HEK293 (cell line): Measurements from ENCODE around the gene ASIC3.
A peak's percentile ranks its signal among the peaks of the same experiment; 100 is the strongest.
"Not testable (repeated sequence)": the region's sequence is repeated elsewhere in the genome, so short reads cannot be mapped to it uniquely, and the experiment has no call there.

Source experiments
- CTCF ChIA-PET: fragments of 350-600 bp; formaldehyde crosslinking; extraction: SDS; loops from one replicate; lab custom pipeline; 2021; ENCODE audit warnings: antibody characterized with exemption; lab: Yijun Ruan, JAX
- POLR2A ChIA-PET: fragments of 300-600 bp; formaldehyde crosslinking; extraction: SDS; loops from one replicate; lab custom pipeline; 2020; ENCODE audit warnings: antibody characterized with exemption, inconsistent platforms; lab: Yijun Ruan, JAX
- H3K27ac ChIP-seq: fragments of 200-500 bp; sonication (Bioruptor generic); 2 replicates; pipeline ENCODE4 v1.5.1; 2014; ENCODE audit warnings: low read depth, low read length, control low read depth, inconsistent platforms; ENCODE audit errors: extremely low read depth
- H3K36me3 ChIP-seq, 2 experiments: fragments of 200-500 bp in 1 of 2; sonication (Bioruptor generic) in 1 of 2; 1 replicate in 1 of 2; 2 replicates in 1 of 2; pipeline ENCODE4 v1.5.1; 2014 to 2017; ENCODE audit warnings: inconsistent platforms in 2 of 2, low read length in 2 of 2; ENCODE audit not compliant: control insufficient read depth in 2 of 2, insufficient read depth in 1 of 2
- H3K4me1 ChIP-seq: fragments of 200-500 bp; sonication (Bioruptor generic); 2 replicates; pipeline ENCODE4 v1.5.1; 2014; ENCODE audit warnings: mild to moderate bottlenecking, low read length, inconsistent platforms; ENCODE audit not compliant: control insufficient read depth, insufficient read depth
- H3K4me3 ChIP-seq: 2 replicates; pipeline ENCODE4 v1.5.1; 2011; ENCODE audit warnings: low read depth, mild to moderate bottlenecking, control low read depth, low read length, moderate library complexity
- H3K9me3 ChIP-seq: fragments of 200-500 bp; sonication (Bioruptor generic); 2 replicates; pipeline ENCODE4 v1.5.1; 2014; ENCODE audit warnings: low read depth, low read length, inconsistent platforms; ENCODE audit not compliant: control insufficient read depth, insufficient read depth
- BCL11B ChIP-seq: fragments of 450-650 bp; formaldehyde crosslinking; IDR thresholded peaks from 2 replicates; pipeline ENCODE4 v1.5.1; 2016; ENCODE audit warnings: low read depth, missing biosample characterization, missing genetic modification characterization
- EGR2 ChIP-seq: fragments of 450-650 bp; formaldehyde crosslinking; IDR thresholded peaks from 2 replicates; pipeline ENCODE4 v1.5.1; 2016; ENCODE audit warnings: low read depth, missing biosample characterization, missing genetic modification characterization
- KLF7 ChIP-seq: fragments of 450-650 bp; formaldehyde crosslinking; IDR thresholded peaks from 2 replicates; pipeline ENCODE4 v1.5.1; 2016; ENCODE audit warnings: missing biosample characterization, missing genetic modification characterization, borderline replicate concordance
- PRDM1 ChIP-seq: fragments of 450-650 bp; formaldehyde crosslinking; IDR thresholded peaks from 2 replicates; pipeline ENCODE4; 2016; ENCODE audit warnings: missing biosample characterization, missing genetic modification characterization
- SCRT2 ChIP-seq: fragments of 450-650 bp; formaldehyde crosslinking; IDR thresholded peaks from 2 replicates; pipeline ENCODE4 v1.5.1; 2016; ENCODE audit warnings: missing biosample characterization, missing genetic modification characterization
- WT1 ChIP-seq: fragments of 450-650 bp; formaldehyde crosslinking; IDR thresholded peaks from 2 replicates; pipeline ENCODE4 v1.5.1; 2016; ENCODE audit warnings: missing biosample characterization, missing genetic modification characterization
- ZFHX2 ChIP-seq: fragments of 450-650 bp; formaldehyde crosslinking; conservative IDR thresholded peaks from 2 replicates; pipeline ENCODE4 v1.5.1; 2016; ENCODE audit warnings: missing biosample characterization, missing genetic modification characterization
- ZNF155 ChIP-seq: fragments of 450-650 bp; formaldehyde crosslinking; IDR thresholded peaks from 2 replicates; pipeline ENCODE4 v1.5.1; 2016; ENCODE audit warnings: missing biosample characterization, missing genetic modification characterization
- ZNF221 ChIP-seq: fragments of 450-650 bp; formaldehyde crosslinking; IDR thresholded peaks from 2 replicates; pipeline ENCODE4 v1.5.1; 2017; ENCODE audit warnings: missing biosample characterization, missing genetic modification characterization, borderline replicate concordance
- ZNF302 ChIP-seq: fragments of 450-650 bp; formaldehyde crosslinking; IDR thresholded peaks from 2 replicates; pipeline ENCODE4 v1.5.1; 2016; ENCODE audit warnings: missing biosample characterization, missing genetic modification characterization, low read depth
- ZNF501 ChIP-seq: fragments of 450-650 bp; formaldehyde crosslinking; IDR thresholded peaks from 2 replicates; pipeline ENCODE4 v1.5.1; 2016; ENCODE audit warnings: missing biosample characterization, missing genetic modification characterization
- ZNF521 ChIP-seq: fragments of 450-650 bp; formaldehyde crosslinking; IDR thresholded peaks from 2 replicates; pipeline ENCODE4 v1.5.1; 2017; ENCODE audit warnings: missing biosample characterization, mild to moderate bottlenecking, missing genetic modification characterization
- ZNF558 ChIP-seq: fragments of 450-650 bp; formaldehyde crosslinking; IDR thresholded peaks from 2 replicates; pipeline ENCODE4 v1.5.1; 2016; ENCODE audit warnings: missing biosample characterization, missing genetic modification characterization
- ZNF654 ChIP-seq: fragments of 450-650 bp; formaldehyde crosslinking; IDR thresholded peaks from 2 replicates; pipeline ENCODE4 v1.5.1; 2016; ENCODE audit warnings: low read depth, missing biosample characterization, missing genetic modification characterization
- ZNF777 ChIP-seq: fragments of 450-650 bp; formaldehyde crosslinking; IDR thresholded peaks from 2 replicates; pipeline ENCODE4 v1.5.1; 2017; ENCODE audit warnings: missing biosample characterization, missing genetic modification characterization, borderline replicate concordance
- TF ChIP-seq, protein P1 (sequence below): fragments of 450-650 bp; formaldehyde crosslinking; IDR thresholded peaks from 2 replicates; pipeline ENCODE4 v1.5.1; 2016; ENCODE audit warnings: missing biosample characterization, missing genetic modification characterization
- TF ChIP-seq, protein P2 (sequence below): fragments of 450-650 bp; formaldehyde crosslinking; IDR thresholded peaks from 2 replicates; pipeline ENCODE4 v1.5.1; 2017; ENCODE audit warnings: missing biosample characterization, missing genetic modification characterization
- TF ChIP-seq, protein P3 (sequence below): fragments of 450-650 bp; IDR thresholded peaks from 2 replicates; pipeline ENCODE4 v1.5.1; 2018; ENCODE audit warnings: missing biosample characterization, missing genetic modification characterization
- TF ChIP-seq, protein P4 (sequence below): fragments of 450-650 bp; formaldehyde crosslinking; IDR thresholded peaks from 2 replicates; pipeline ENCODE4 v1.5.1; 2016; ENCODE audit warnings: missing biosample characterization, missing genetic modification characterization
- TF ChIP-seq, protein P5 (sequence below): fragments of 450-650 bp; formaldehyde crosslinking; IDR thresholded peaks from 2 replicates; pipeline ENCODE4 v1.5.1; 2017; ENCODE audit warnings: missing biosample characterization, missing genetic modification characterization

Gene ASIC3

DNA sequence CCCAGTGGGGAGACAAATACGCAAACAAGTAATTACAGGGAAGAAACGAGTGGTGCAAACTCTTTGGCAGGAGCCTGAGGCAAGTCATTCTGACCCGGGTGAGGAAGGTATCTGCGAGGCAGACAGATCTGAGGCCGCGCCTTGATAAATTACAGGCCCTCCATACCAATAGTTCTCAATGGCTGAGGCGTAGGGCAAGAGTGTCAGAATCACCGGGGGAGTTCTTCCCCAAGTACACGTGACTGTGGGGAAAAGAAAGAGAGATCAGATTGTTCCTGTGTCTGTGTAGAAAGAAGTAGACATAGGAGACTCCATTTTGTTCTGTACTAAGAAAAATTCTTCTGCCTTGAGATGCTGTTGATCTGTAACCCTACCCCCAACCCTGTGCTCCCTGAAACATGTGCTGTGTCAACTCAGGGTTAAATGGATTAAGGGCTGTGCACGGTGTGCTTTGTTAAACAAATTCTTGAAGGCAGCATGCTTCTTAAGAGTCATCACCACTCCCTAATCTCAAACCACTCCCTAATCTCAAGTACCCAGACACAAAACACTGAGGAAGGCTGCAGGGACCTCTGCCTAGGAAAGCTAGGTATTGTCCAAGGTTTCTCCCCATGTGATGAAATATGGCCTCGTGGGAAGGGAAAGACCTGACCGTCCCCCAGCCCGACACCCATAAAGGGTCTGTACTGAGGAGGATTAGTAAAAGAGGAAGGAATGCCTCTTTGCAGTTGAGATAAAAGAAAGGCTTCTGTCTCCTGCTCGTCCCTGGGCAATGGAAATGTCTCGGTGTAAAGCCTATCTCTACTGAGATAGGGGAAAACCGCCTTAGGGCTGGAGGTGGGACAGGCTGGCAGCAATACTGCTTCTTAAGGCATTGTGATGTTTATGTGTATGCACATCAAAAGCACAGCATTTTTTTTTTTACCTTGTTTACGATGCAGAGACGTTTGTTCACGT lies 21.3 kb upstream of the ASIC3 start:
- CTCF ChIA-PET = interaction anchor here (1.0 to 5.6 kb wide), 4 partner anchors 8 to 41 kb away, joined by 5 to 22 read pairs (median 18); no protein-coding TSS in a partner anchor
- not testable (repeated sequence) for H3K9me3 ChIP-seq, H3K4me3 ChIP-seq, H3K4me1 ChIP-seq, H3K27ac ChIP-seq
- TF ChIP-seq WT1 (tag by site-specific recombination) = peak; percentile 55
- TF ChIP-seq, protein P1, sequence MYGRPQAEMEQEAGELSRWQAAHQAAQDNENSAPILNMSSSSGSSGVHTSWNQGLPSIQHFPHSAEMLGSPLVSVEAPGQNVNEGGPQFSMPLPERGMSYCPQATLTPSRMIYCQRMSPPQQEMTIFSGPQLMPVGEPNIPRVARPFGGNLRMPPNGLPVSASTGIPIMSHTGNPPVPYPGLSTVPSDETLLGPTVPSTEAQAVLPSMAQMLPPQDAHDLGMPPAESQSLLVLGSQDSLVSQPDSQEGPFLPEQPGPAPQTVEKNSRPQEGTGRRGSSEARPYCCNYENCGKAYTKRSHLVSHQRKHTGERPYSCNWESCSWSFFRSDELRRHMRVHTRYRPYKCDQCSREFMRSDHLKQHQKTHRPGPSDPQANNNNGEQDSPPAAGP (tag by site-specific recombination) = peak; percentile 68
- peaks cover 0 to 10% of the 10 kb centered on the region in 2 experiments; a peak in 1 of 3 replicates for H3K36me3 ChIP-seq
- POLR2A ChIA-PET = interaction anchor here (0.9 to 2.4 kb wide), 11 partner anchors 9 to 200 kb away, joined by 3 to 26 read pairs (median 8); partner anchors contain the start of genes ABCF2, FASTK and SLC4A2

DNA sequence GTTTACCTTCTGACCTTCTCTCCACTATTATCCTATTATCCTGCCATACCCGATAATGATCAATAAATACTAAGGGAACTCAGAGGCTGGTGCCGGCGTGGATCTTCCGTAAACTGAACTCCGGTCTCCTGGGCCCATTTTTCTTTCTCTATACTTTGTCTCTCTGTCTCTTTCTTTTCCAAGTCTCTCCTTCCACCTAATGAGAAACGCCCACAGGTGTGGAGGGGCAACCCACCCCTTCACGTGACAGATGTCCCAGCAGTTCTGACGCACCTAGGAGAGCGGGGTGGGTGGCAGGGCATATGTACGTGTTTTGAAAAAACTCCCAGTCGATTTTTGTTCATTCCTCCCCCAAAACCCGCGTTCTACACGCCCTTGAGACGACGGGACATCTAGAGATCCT lies 20.6 kb upstream of the ASIC3 start:
- H3K36me3 ChIP-seq = peaks cover 0 to 13% of the 10 kb centered on the region in 2 experiments; a peak in 1 of 3 replicates
- CTCF ChIA-PET = interaction anchor here (0.6 to 1.5 kb wide), 7 partner anchors 9 to 95 kb away, joined by 3 to 20 read pairs (median 4); no protein-coding TSS in a partner anchor
- H3K27ac ChIP-seq = not testable (repeated sequence)
- TF ChIP-seq KLF7 (tag by site-specific recombination) = 0 out of 2 replicates have a peak, but pooled peaks have one; percentile 29
- peak; percentile 67 for TF ChIP-seq ZFHX2 (tag by site-specific recombination)
- TF ChIP-seq ZNF501 (tag by site-specific recombination) = peak; percentile 16; the same call in 1 of the 2 replicates
- peak; percentile 39; the same call in 1 of the 2 replicates for TF ChIP-seq ZNF777
- TF ChIP-seq SCRT2 = peak; percentile 64
- TF ChIP-seq EGR2 = peak; percentile 59; the same call in 1 of the 2 replicates
- TF ChIP-seq, protein P2, sequence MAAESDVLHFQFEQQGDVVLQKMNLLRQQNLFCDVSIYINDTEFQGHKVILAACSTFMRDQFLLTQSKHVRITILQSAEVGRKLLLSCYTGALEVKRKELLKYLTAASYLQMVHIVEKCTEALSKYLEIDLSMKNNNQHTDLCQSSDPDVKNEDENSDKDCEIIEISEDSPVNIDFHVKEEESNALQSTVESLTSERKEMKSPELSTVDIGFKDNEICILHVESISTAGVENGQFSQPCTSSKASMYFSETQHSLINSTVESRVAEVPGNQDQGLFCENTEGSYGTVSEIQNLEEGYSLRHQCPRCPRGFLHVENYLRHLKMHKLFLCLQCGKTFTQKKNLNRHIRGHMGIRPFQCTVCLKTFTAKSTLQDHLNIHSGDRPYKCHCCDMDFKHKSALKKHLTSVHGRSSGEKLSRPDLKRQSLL (tag by site-specific recombination) = peak; percentile 11; the same call in 1 of the 2 replicates
- TF ChIP-seq, all 188 proteins: peak for 7; not testable (repeated sequence) for 181
- not testable (repeated sequence) for H3K9me3 ChIP-seq, H3K4me1 ChIP-seq
- H3K4me3 ChIP-seq = peak overlapping the region; percentile 34
- POLR2A ChIA-PET = interaction anchor here (0.6 to 2.4 kb wide), 19 partner anchors 10 to 199 kb away, joined by 3 to 26 read pairs (median 6); partner anchors contain the start of genes ABCF2, AGAP3, CDK5 and FASTK

DNA sequence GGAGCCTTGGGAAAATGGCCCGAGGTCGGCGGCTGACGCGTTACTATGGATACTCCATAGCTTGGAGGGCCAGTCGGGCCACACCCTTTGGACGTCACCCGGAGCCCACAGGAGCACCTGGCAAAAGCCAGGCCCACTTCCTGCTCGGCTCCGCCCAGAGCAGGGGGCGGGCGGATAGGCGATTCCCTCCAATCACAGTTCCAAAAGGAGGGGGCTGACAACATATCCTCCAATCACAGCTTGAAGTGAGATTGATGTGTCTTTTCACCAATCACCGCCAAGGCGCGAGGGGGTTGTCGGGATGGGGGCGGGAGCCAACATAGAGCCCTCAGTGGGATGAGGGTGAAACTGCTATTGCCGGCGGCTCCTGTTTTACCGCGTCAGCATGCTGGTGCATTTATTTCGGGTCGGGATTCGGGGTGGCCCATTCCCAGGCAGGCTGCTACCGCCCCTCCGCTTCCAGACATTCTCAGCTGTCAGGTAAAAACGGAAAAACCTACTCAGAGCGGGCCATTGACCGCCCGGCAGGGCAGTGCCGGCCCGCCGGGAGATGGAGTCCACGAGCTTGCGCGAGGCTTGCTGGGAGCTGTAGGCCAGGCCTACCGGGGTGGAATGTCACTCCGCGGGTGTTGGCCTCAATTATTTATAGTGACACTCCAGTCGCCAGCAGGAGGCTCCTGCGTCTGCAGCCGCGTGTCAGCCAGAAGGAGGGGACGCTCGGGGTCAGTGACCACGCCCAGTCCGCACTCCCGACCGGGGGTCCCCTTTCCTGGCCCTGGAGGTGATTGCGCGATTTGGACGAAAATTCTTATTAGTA lies 20.0 kb upstream of the ASIC3 start, which contains the start of gene ABCB8:
Gene ABCB8 (plus strand): TSS at position 320 of the 817 bp plus-strand sequence. CDS start 66 bp downstream, at position 386.
- no peaks in the 10 kb centered on the region for H3K9me3 ChIP-seq
- no peak within 1 kb of the TSS for H3K27ac ChIP-seq
- H3K4me1 ChIP-seq = no peaks in the 10 kb centered on the region
- peaks cover 0 to 17% of the 10 kb centered on the region in 2 experiments; a peak in 1 of 3 replicates for H3K36me3 ChIP-seq
- CTCF ChIA-PET = interaction anchor here (0.6 to 1.5 kb wide), 11 partner anchors 8 to 95 kb away, joined by 3 to 20 read pairs (median 4); no protein-coding TSS in a partner anchor
- peak within 1 kb of the TSS; percentile 84 for H3K4me3 ChIP-seq
- POLR2A ChIA-PET = interaction anchor here (0.6 to 2.4 kb wide), 20 partner anchors 10 to 199 kb away, joined by 3 to 26 read pairs (median 5); partner anchors contain the start of genes ABCF2, AGAP3, ASIC3 and CDK5
- TF ChIP-seq ZNF221 (tag by site-specific recombination) (no peak), ZNF777 (no peak), ZNF654 (tag by site-specific recombination) (peak; percentile 44), BCL11B (tag by site-specific recombination) (no peak), ZNF155 (tag by site-specific recombination) (no peak), PRDM1 (tag by site-specific recombination) (no peak), ZNF558 (tag by site-specific recombination) (no peak), ZNF521 (no peak), ZNF302 (tag by site-specific recombination) (no peak)
- TF ChIP-seq, protein P3, sequence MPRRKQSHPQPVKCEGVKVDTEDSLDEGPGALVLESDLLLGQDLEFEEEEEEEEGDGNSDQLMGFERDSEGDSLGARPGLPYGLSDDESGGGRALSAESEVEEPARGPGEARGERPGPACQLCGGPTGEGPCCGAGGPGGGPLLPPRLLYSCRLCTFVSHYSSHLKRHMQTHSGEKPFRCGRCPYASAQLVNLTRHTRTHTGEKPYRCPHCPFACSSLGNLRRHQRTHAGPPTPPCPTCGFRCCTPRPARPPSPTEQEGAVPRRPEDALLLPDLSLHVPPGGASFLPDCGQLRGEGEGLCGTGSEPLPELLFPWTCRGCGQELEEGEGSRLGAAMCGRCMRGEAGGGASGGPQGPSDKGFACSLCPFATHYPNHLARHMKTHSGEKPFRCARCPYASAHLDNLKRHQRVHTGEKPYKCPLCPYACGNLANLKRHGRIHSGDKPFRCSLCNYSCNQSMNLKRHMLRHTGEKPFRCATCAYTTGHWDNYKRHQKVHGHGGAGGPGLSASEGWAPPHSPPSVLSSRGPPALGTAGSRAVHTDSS (tag by site-specific recombination) = no peak
- TF ChIP-seq, protein P4, sequence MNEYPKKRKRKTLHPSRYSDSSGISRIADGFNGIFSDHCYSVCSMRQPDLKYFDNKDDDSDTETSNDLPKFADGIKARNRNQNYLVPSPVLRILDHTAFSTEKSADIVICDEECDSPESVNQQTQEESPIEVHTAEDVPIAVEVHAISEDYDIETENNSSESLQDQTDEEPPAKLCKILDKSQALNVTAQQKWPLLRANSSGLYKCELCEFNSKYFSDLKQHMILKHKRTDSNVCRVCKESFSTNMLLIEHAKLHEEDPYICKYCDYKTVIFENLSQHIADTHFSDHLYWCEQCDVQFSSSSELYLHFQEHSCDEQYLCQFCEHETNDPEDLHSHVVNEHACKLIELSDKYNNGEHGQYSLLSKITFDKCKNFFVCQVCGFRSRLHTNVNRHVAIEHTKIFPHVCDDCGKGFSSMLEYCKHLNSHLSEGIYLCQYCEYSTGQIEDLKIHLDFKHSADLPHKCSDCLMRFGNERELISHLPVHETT (tag by site-specific recombination) = no peak
- TF ChIP-seq, protein P5, sequence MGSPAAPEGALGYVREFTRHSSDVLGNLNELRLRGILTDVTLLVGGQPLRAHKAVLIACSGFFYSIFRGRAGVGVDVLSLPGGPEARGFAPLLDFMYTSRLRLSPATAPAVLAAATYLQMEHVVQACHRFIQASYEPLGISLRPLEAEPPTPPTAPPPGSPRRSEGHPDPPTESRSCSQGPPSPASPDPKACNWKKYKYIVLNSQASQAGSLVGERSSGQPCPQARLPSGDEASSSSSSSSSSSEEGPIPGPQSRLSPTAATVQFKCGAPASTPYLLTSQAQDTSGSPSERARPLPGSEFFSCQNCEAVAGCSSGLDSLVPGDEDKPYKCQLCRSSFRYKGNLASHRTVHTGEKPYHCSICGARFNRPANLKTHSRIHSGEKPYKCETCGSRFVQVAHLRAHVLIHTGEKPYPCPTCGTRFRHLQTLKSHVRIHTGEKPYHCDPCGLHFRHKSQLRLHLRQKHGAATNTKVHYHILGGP (tag by site-specific recombination) = no peak
